ENCODE measurements around the gene CDH18. TPM values are rescaled to one million over a fixed set of nuclear protein-coding genes. Genes with fewer than 3 reads are reported as not detected.
"Not testable (repeated sequence)": the region's sequence is repeated elsewhere in the genome, so short reads cannot be mapped to it uniquely, and the experiment has no call there.

CDH18 gene
- total RNA-seq, 4 donors from 2014 or later = not detected

DNA sequence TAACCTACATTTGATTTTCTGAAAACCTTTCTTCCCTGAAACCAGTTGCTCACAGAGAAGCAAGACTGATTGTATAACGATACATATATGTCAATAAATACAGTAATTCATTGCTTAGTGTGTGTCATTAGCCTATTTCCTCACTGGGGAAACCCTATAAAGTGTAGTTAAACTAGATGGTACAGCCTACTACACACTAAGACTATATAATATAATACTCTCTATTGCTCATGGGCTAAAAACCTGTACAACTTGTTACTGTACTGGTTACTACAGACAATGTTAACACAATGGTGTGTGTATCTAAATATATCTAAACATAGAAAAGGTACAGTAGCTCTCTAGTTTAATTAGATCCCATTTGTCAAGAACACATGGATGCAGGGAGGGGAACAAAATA lies 181.2 kb downstream of the CDH18 start:
- Histone ChIP-seq H3K9me3 (no peaks in the 10 kb centered on the region), H3K4me1 (no peaks in the 10 kb centered on the region), H3K27me3 (no peaks in the 10 kb centered on the region), H3K36me3 (no peaks in the 10 kb centered on the region), H3K27ac (no peak overlapping the region), H3K4me3 (no peak overlapping the region)
- WGBS, 2 donors (ENCODE audit: low coverage in 1 of 2) = 75 to 84% methylated on average over 1 of the region's 1 CpG
- ATAC-seq = no peak
- TF ChIP-seq POLR2A (IDR thresholded peaks at IDR 0.05) (no peak), EP300 (IDR thresholded peaks at IDR 0.05) (no peak)

GRCh38 chr5:19802686-19803085 lies 185.3 kb downstream of the CDH18 start:
- Histone ChIP-seq H3K36me3 (no peaks in the 10 kb centered on the region), H3K4me1 (no peaks in the 10 kb centered on the region), H3K4me3 (no peak overlapping the region), H3K9me3 (no peaks in the 10 kb centered on the region), H3K27me3 (no peaks in the 10 kb centered on the region), H3K27ac (no peak overlapping the region)
- no peak for ATAC-seq
- TF ChIP-seq POLR2AphosphoS5 (IDR thresholded peaks at IDR 0.05) (no peak), POLR2A (IDR thresholded peaks at IDR 0.05) (no peak), EP300 (IDR thresholded peaks at IDR 0.05) (no peak)
- TF ChIP-seq, protein P1, sequence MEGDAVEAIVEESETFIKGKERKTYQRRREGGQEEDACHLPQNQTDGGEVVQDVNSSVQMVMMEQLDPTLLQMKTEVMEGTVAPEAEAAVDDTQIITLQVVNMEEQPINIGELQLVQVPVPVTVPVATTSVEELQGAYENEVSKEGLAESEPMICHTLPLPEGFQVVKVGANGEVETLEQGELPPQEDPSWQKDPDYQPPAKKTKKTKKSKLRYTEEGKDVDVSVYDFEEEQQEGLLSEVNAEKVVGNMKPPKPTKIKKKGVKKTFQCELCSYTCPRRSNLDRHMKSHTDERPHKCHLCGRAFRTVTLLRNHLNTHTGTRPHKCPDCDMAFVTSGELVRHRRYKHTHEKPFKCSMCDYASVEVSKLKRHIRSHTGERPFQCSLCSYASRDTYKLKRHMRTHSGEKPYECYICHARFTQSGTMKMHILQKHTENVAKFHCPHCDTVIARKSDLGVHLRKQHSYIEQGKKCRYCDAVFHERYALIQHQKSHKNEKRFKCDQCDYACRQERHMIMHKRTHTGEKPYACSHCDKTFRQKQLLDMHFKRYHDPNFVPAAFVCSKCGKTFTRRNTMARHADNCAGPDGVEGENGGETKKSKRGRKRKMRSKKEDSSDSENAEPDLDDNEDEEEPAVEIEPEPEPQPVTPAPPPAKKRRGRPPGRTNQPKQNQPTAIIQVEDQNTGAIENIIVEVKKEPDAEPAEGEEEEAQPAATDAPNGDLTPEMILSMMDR (IDR thresholded peaks at IDR 0.05) = no peak
- 87 to 98% methylated on average over 5 to 6 of the region's 6 CpGs for WGBS, 2 donors (ENCODE audit: low coverage in 1 of 2)

DNA sequence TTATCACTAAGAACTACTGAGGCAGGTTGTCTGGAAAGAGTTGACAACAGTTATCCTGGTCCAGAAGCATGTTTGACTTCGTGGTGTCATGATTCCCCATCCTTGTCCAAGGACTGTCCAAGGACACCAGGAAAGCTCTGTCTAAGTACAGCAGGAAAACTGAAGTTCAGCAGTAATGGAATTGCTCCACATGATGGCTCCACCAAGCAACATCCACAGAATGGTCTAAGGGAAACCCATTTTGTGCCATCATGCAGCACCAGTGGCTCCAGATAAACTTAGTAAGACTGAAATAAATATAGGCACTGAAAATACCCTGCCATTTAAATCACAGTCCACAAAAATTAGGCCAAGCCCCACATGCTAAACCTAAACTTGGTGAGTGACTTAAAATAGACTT lies 192.8 kb downstream of the CDH18 start:
- H3K9me3 ChIP-seq = no peaks in the 10 kb centered on the region
- H3K4me1 ChIP-seq = no peaks in the 10 kb centered on the region
- ATAC-seq = no peak
- H3K36me3 ChIP-seq = no peaks in the 10 kb centered on the region
- WGBS, 2 donors (ENCODE audit: low coverage in 1 of 2) = 67 to 86% methylated on average over 1 of the region's 1 CpG
- H3K27me3 ChIP-seq = no peaks in the 10 kb centered on the region
- TF ChIP-seq POLR2AphosphoS5 (IDR thresholded peaks at IDR 0.05) (no peak), POLR2A (IDR thresholded peaks at IDR 0.05) (no peak), EP300 (IDR thresholded peaks at IDR 0.05) (no peak)
- TF ChIP-seq, protein P1 (IDR thresholded peaks at IDR 0.05) = no peak
- H3K4me3 ChIP-seq = no peak overlapping the region
- no peak overlapping the region for H3K27ac ChIP-seq

- Histone ChIP-seq H3K4me1 (no peaks in the 10 kb centered on the region), H3K9me3 (no peaks in the 10 kb centered on the region), H3K4me3 (no peak overlapping the region), H3K27me3 (no peaks in the 10 kb centered on the region), H3K27ac (no peak overlapping the region), H3K36me3 (no peaks in the 10 kb centered on the region)
- TF ChIP-seq POLR2AphosphoS5 (IDR thresholded peaks at IDR 0.05) (no peak), EP300 (IDR thresholded peaks at IDR 0.05) (no peak), POLR2A (IDR thresholded peaks at IDR 0.05) (no peak)
- WGBS, 2 donors (ENCODE audit: low coverage in 1 of 2) = 11 to 31% methylated on average over 5 of the region's 5 CpGs
- no peak for ATAC-seq
Measured at GRCh38 chr5:19790829-19791466, 197.1 kb downstream of the CDH18 start.

- H3K27ac ChIP-seq = no peak overlapping the region
- no peak overlapping the region for H3K4me3 ChIP-seq
- no peaks in the 10 kb centered on the region for H3K4me1 ChIP-seq
- no peaks in the 10 kb centered on the region for H3K27me3 ChIP-seq
- WGBS, 2 donors (ENCODE audit: low coverage in 1 of 2) = 58 to 66% methylated on average over 2 of the region's 2 CpGs
- TF ChIP-seq EP300 (IDR thresholded peaks at IDR 0.05) (no peak), POLR2A (IDR thresholded peaks at IDR 0.05) (no peak), POLR2AphosphoS5 (IDR thresholded peaks at IDR 0.05) (no peak)
- TF ChIP-seq, protein P1 (IDR thresholded peaks at IDR 0.05) = no peak
- ATAC-seq = no peak
- H3K9me3 ChIP-seq = no peaks in the 10 kb centered on the region
- no peaks in the 10 kb centered on the region for H3K36me3 ChIP-seq
Measured at GRCh38 chr5:19782566-19782965, 205.4 kb downstream of the CDH18 start.

GRCh38 chr5:19777363-19777762 lies 210.6 kb downstream of the CDH18 start:
- no peak for ATAC-seq
- 50 to 68% methylated on average over 5 of the region's 5 CpGs for WGBS, 2 donors (ENCODE audit: low coverage in 1 of 2)
- Histone ChIP-seq H3K9me3 (no peaks in the 10 kb centered on the region), H3K27ac (no peak overlapping the region), H3K36me3 (no peaks in the 10 kb centered on the region), H3K4me3 (no peak overlapping the region), H3K4me1 (no peaks in the 10 kb centered on the region), H3K27me3 (no peaks in the 10 kb centered on the region)
- TF ChIP-seq POLR2AphosphoS5 (IDR thresholded peaks at IDR 0.05) (no peak), EP300 (IDR thresholded peaks at IDR 0.05) (no peak), POLR2A (IDR thresholded peaks at IDR 0.05) (no peak)
- TF ChIP-seq, protein P1 (IDR thresholded peaks at IDR 0.05) = no peak

- H3K4me3 ChIP-seq, H3K36me3 ChIP-seq, H3K4me1 ChIP-seq, H3K27ac ChIP-seq, ATAC-seq, H3K9me3 ChIP-seq, H3K27me3 ChIP-seq: not testable (repeated sequence)
- WGBS, 2 donors (ENCODE audit: low coverage in 1 of 2) = 73 to 96% methylated on average over 3 to 5 of the region's 5 CpGs
Measured at GRCh38 chr5:19776886-19777285, 211.1 kb downstream of the CDH18 start.
